ENCODE data around the gene HOXB3. TPM values are rescaled to one million over a fixed set of nuclear protein-coding genes. Genes with fewer than 3 reads are reported as not detected.

Gene HOXB3
- total and polyA plus RNA-seq, 2 of the 4 experiments (the other 2 are of a cell fraction) = 6.3 to 59.6 TPM

- in situ Hi-C loops (cut with MboI; ENCODE audit: low sequenced_read_pairs) = no loop called here
These were observed 60.9 kb downstream of the HOXB3 start for GRCh38 chr17:48528936-48529682.

More at GRCh38 chr17:48528936-48529682, 60.9 kb downstream of the HOXB3 start:
- H4K8ac ChIP-seq (ENCODE audit: low read depth in 2 of 2, low read length in 2 of 2) = no peak overlapping the region
- no peak overlapping the region for H3K56ac ChIP-seq (ENCODE audit: extremely low read depth, insufficient read depth, low read length)
- H2BK20ac ChIP-seq (ENCODE audit: low read depth, low read length) = no peak overlapping the region
- no peak overlapping the region for H2BK15ac ChIP-seq (ENCODE audit: low read depth, low read length)
- H2AK9ac ChIP-seq (replicated peaks; ENCODE audit: low read depth, low read length, poor library complexity) = peak overlapping the region; percentile 45
- H4K5ac ChIP-seq (ENCODE audit: low read depth, low read length) = no peak overlapping the region
- peaks cover 17% of the 10 kb centered on the region for H3K27me3 ChIP-seq (ENCODE audit: control insufficient read depth, insufficient read depth, low read length)
- H3K4me2 ChIP-seq (ENCODE audit: low read depth, low read length) = no peak overlapping the region
- ChIA-PET POLR2A (ENCODE audit: unreplicated experiment) (no interaction called here), CTCF (no interaction called here)
- peak overlapping the region; percentile 6 for H2AFZ ChIP-seq (replicated peaks; ENCODE audit: low read length, poor library complexity)
- H3K4me3 ChIP-seq (ENCODE audit: insufficient read depth, low read depth, low read length) = no peak overlapping the region
- H3K4ac ChIP-seq (ENCODE audit: low read depth, low read length) = no peak overlapping the region
- intact Hi-C loops (cut with micrococcal nuclease) = no loop called here
- BruUV-seq (replicated peaks) = no TSS peak
- whole genome bisulfite sequencing, 2 experiments (ENCODE audit: extremely low coverage in 2 of 2, insufficient read length in 1 of 2) = 91% methylated on average over 5 of the region's 11 CpGs; no CpG with 5 or more reads in 1 of the 2 experiments
- no peaks in the 10 kb centered on the region for H4K20me1 ChIP-seq (ENCODE audit: insufficient read depth, low read length)
- no peak overlapping the region for H3K27ac ChIP-seq (ENCODE audit: insufficient read depth, low read length)
- ATAC-seq (ENCODE audit: low read depth) = no peak
- H3K9me3 ChIP-seq (ENCODE audit: control insufficient read depth, insufficient read depth, low read length) = no peaks in the 10 kb centered on the region
- no peak overlapping the region for H4K91ac ChIP-seq (ENCODE audit: insufficient read depth, low read depth, low read length)
- dilution Hi-C loops (cut with HindIII; ENCODE audit: low sequenced_read_pairs, unreplicated experiment) = no loop called here
- no peak overlapping the region for H3K9ac ChIP-seq (ENCODE audit: low read depth, low read length)
- H3K18ac ChIP-seq (ENCODE audit: low read depth, low read length) = no peak overlapping the region
- no peaks in the 10 kb centered on the region for H3K9me1 ChIP-seq (ENCODE audit: insufficient read depth, low read length)
- H3K14ac ChIP-seq (replicated peaks; ENCODE audit: low read depth, low read length) = no peak overlapping the region
- DNase-seq = no peak
- H2BK120ac ChIP-seq (ENCODE audit: low read depth, low read length) = no peak overlapping the region
- H3K23ac ChIP-seq (ENCODE audit: low read depth, low read length) = no peak overlapping the region
- no peaks in the 10 kb centered on the region for H3K79me1 ChIP-seq (ENCODE audit: low read depth in 1 of 2, low read length in 2 of 2)
- no peaks in the 10 kb centered on the region for H3K4me1 ChIP-seq (ENCODE audit: control insufficient read depth, insufficient read depth, low read length)
- H3K36me3 ChIP-seq (ENCODE audit: control insufficient read depth, insufficient read depth, low read length) = no peaks in the 10 kb centered on the region
- TF ChIP-seq RFX5 (IDR thresholded peaks at IDR 0.05; ENCODE audit: low read depth, low read length) = no peak
- TF ChIP-seq CTCF (conservative IDR thresholded peaks at IDR 0.05; ENCODE audit: low read depth, low read length) = no peak
- no peak for TF ChIP-seq RCOR1 (IDR thresholded peaks at IDR 0.05; ENCODE audit: insufficient replicate concordance, low read length)
- TF ChIP-seq MAZ (IDR thresholded peaks at IDR 0.05; ENCODE audit: borderline replicate concordance, low read depth, low read length) = no peak
- no peak for TF ChIP-seq POLR2A (IDR thresholded peaks at IDR 0.05; ENCODE audit: low read depth, low read length)
- TF ChIP-seq USF2 (IDR thresholded peaks at IDR 0.05; ENCODE audit: low read depth, low read length) = no peak
- no peak for TF ChIP-seq MXI1 (IDR thresholded peaks at IDR 0.05; ENCODE audit: borderline replicate concordance, low read depth, low read length)
- no peak for TF ChIP-seq RAD21 (IDR thresholded peaks at IDR 0.05; ENCODE audit: low read length)
- H2AK5ac ChIP-seq (ENCODE audit: low read depth, low read length) = no peak overlapping the region; the same call in 1 of the 2 replicates
- H2BK5ac ChIP-seq (ENCODE audit: low read depth, low read length, poor library complexity, severe bottlenecking) = no peak overlapping the region
